NOMO-1 treated with DMSO at 0.1 percent for 48 hours (cell line): ENCODE data around the gene CCDC60.
"Not testable (repeated sequence)": the region's sequence is repeated elsewhere in the genome, so short reads cannot be mapped to it uniquely, and the experiment has no call there.

Experiments
- DNase-seq: peaks from one replicate; lab custom pipeline; 2025; ENCODE audit not compliant: unreplicated experiment; lab: John Stamatoyannopoulos, UW

CCDC60 gene

DNA sequence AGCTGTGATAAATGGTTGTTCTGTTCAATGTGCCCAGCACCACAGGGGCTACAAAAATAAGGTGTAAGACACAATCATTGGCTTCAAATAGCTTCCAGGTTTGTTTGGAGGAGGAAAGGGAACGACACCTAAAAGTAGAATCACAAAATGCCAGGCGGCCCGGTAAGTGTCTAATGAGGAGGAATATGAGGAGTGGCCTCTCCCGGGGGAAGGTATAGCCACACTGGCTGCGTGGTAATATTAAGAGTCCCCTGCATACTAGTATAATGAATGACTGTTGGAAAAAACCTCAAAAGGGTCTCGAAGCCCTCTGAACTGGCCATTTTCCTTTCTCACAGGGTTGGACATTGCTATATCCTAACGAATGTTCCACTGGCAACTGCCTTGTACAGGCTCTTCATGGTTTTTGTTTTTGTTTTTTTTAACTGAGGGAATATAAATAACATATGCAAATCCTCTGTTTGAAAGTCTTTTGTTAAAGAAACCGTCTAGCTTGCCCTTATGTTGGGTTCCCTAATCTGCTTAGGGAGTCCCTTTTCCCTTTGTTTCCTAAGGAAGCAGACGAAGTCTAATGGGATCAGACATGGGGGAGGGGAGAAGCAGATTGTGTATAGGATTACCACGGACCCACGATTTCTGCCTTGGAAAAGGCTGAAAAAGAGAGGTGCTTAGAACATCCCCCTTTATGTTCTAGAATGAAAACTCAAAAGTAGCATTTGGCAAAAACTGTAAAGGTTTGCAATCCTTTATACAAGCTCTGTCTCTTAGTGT is 4.2 kb downstream of the CCDC60 start:
- DNase-seq = no peak

DNA sequence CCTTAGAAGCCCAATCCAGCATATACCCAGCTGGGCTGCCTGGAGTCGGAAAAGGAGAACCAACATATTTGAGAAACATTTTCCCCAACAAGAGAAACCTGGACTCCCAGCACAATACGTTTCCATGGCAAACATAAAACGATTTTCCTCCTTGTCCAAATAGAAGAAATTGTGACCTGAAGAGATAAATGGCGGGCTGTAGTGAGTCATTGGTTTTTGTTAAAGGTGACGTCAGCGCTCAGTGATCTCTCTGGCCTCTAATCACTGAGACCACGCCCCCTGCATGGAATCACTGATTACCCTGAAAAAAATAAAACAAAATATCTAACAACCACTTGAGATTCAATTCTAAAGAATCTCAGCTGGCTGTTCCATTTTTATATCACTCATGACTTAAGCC is 6.0 kb downstream of the CCDC60 start:
- no peak for DNase-seq

DNA sequence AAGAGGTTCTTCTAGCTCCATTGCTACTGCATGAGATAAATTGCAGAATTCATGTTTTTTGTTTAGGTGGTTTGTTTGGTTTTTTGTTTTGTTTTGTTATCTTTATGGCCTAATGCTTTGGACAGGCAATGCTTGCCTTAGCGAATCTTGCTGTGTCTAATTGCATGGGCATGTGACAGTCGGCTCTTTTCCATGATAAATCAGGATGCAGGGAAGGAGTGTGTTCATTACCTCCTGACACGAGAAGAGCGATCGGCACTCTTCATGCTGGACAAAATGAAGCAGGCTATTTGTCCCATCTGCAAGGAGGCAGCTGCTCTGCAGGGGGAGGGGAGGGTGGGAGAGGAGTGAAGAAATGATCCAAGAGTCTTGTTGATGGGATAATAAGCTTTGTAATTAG is 6.5 kb downstream of the CCDC60 start:
- DNase-seq = no peak

DNA sequence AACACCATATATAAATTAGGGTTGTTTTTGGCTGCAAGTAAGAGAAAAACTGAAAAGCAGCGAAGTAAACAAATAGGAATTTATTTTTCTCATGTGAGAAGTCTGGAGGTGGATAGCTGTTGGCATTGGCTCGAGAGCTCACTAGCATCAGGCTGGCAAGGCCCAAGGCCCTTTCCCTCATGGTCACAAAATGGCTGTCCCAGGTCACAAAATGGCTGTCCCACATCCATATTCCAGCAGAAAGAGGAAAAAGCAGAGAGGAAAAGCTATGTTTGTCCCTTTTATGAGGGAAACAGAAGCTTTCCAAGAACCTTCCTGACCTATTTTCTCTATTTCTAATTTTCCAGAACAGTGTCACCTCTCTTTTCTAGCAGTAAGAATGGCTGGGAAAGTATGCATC is 7.5 kb downstream of the CCDC60 start:
- DNase-seq = no peak

GRCh38 chr12:119343130-119343529 is 8.6 kb downstream of the CCDC60 start:
- DNase-seq = no peak

DNA sequence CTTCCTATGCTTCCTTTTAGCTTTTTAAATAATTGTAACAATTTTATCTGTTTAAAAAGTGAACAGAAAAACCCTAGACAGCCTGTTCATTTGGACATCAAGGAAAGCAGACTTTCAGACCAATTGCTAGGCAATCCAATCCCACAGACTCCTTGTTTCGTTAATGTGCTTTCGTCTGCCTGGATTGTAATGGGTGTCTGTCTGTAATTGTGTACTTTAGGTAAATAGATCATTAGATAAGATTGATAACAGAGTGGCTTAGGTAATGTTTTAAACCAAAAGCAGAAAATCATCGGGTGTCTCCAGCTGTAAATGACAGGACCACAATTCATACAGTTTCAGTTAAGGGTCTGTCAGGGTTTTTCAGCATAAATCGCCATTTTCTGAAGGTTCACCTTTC is 19.6 kb downstream of the CCDC60 start:
- no peak for DNase-seq

DNA sequence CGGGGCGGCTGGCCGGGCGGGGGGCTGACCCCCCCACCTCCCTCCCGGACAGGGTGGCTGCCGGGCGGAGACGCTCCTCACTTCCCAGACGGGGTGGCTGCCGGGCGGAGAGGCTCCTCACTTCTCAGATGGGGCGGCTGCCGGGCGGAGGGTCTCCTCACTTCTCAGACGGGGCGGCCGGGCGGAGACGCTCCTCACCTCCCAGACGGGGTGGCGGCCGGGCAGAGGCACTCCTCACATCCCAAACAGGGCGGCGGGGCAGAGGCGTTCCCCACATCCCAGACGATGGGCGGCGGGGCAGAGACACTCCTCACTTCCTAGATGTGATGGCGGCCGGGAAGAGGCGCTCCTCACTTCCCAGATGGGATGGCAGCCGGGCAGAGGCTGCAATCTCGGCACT is 25.8 kb downstream of the CCDC60 start:
- DNase-seq = not testable (repeated sequence)

GRCh38 chr12:119363037-119363436 is 28.5 kb downstream of the CCDC60 start:
- DNase-seq = no peak

DNA sequence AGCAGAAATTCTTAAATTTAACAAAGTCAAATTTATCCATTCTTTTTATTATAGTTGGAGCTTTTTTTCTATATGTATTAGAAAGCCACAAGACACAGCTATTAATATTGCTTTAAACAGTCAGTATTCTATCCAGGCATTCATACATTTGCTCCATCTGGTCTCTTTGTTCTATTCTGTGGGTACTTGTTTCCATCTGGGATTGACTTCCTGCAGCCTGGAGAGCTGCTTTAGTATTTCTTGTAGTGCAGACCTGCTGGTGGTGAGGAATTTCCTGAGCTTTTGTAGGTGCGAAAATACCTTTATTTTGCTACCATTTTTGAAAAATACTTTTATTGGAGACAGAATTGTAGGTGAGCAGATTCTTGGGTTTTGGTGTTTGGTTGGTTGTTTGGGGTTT is 29.0 kb downstream of the CCDC60 start:
- no peak for DNase-seq

GRCh38 chr12:119365451-119365850 is 30.9 kb downstream of the CCDC60 start:
- DNase-seq = no peak

- DNase-seq = no peak
These were observed 31.5 kb downstream of the CCDC60 start for GRCh38 chr12:119366007-119366406.

DNA sequence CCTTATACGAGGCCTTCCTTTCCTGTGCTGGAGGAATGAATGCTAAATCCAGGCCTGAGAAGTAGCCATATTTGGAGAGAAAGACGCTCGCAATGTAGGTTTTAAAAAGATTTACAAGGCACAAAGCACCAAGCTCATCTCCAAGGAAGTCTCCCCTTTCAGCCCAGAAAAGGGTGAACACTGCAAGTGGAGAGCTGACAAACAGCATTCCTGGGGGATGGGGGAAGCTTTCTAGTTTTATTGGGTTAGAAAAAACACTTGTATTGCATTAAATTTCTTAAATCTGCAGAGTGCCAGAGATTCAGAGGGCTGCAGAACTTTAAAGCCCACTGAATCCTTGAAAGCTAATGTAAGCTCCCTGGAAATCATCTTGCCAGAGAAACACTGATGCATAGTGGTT is 34.6 kb downstream of the CCDC60 start:
- DNase-seq = no peak

DNA sequence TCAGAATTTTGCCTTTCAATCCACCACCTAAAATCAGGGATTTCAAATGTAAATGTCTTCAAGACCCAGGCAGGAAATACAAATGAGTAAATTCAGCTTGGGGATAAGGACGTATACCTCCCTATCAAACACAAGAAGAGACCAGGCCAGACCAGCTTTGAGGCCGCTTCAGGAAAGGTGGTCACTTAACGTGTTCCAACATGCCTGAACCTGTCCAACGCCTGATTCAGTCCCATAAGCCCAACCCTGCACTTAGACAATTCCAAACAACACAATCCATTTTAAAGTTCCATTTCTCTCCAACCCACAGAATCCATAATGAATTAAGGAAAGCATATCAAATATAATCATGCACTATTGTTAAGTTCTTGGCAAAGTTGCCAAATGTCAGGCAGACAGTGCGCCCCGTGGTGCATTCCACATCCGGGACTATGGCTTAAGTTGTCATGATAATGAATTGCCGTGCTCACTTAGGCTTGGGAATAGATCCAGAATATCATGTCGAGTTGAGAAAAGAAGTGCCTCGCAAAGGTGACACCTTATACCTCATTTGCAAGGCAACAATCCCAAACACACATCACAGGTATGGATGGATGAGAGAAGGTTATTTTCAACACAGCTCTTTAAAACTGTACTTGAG is 35.5 kb downstream of the CCDC60 start:
- DNase-seq = no peak

GRCh38 chr12:119372540-119372939 is 38.0 kb downstream of the CCDC60 start:
- peak; percentile 40 for DNase-seq

DNA sequence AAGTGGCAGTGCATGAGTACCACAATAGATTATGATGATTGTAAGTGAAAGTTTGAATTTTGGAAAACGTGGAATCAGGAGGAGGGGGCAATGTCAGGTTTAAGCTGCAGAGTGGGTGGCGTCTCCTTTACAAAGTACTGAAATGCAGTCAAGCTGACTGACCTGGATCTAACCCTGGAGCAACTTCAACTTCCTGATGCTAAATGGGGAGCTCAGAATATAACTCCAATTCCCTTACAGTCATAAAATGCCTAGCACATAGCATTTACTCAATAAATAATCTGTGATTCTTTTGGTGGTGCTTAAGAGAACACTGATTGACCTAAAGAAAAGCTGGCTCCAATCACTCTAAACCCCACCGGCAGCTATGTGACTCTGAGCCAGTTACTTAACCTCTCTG is 38.5 kb downstream of the CCDC60 start:
- no peak for DNase-seq

GRCh38 chr12:119373666-119374065 is 39.1 kb downstream of the CCDC60 start:
- DNase-seq = no peak

GRCh38 chr12:119374635-119375034 is 40.1 kb downstream of the CCDC60 start:
- no peak for DNase-seq

- DNase-seq = peak; percentile 60
These were observed 40.8 kb downstream of the CCDC60 start for GRCh38 chr12:119375075-119375882.

GRCh38 chr12:119375883-119376190 is 41.3 kb downstream of the CCDC60 start:
- no peak for DNase-seq

DNA sequence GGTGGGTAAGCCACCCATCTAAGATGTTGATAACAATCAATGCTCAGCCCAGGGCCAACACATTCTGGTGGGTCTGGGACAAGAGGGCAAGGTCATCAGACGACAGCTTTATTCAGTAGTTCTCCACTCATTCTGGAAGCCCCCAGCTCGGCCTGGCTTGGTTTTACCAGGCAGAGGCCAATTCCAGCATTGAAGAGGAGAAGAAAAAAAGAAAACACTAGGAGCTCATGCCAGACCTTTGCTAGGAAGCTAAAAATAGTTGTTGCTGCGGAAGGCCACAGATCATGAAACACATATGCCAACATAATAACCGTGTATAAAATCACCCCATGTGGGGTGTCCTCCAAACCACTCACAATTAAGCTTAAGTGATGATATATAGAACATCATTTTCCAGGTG is 44.4 kb downstream of the CCDC60 start:
- DNase-seq = no peak

GRCh38 chr12:119381471-119382235 is 47.1 kb downstream of the CCDC60 start:
- DNase-seq = no peak
